HG03280 (cell line): Measurements from ENCODE around the gene HS6ST1.

Experiments used
- ATAC-seq: cut with Tn5 transposase; IDR thresholded peaks from one replicate; pipeline ENCODE4 v1.9.1; 2021; ENCODE audit warnings: mild to moderate bottlenecking, moderate library complexity; ENCODE audit not compliant: unreplicated experiment

HS6ST1 gene

GRCh38 chr2:128284037-128284441, 34.6 kb downstream of the HS6ST1 start:
- no peak for ATAC-seq

- no peak for ATAC-seq
Observed at GRCh38 chr2:128282976-128283810, 35.5 kb downstream of the HS6ST1 start.

GRCh38 chr2:128282246-128282975, 36.3 kb downstream of the HS6ST1 start:
- no peak for ATAC-seq

- no peak for ATAC-seq
Observed at GRCh38 chr2:128281852-128282245, 36.8 kb downstream of the HS6ST1 start.

- no peak for ATAC-seq
Observed at GRCh38 chr2:128280901-128281321, 37.8 kb downstream of the HS6ST1 start.

GRCh38 chr2:128280158-128280871, 38.4 kb downstream of the HS6ST1 start:
- no peak for ATAC-seq

- no peak for ATAC-seq
Observed at GRCh38 chr2:128279786-128280157, 38.9 kb downstream of the HS6ST1 start.

GRCh38 chr2:128279009-128279408, 39.7 kb downstream of the HS6ST1 start:
- no peak for ATAC-seq

- no peak for ATAC-seq
Observed at GRCh38 chr2:128277961-128278681, 40.5 kb downstream of the HS6ST1 start.

- ATAC-seq = no peak
Observed at GRCh38 chr2:128276878-128277675, 41.6 kb downstream of the HS6ST1 start.

- ATAC-seq = no peak
Observed at GRCh38 chr2:128275498-128276045, 43.1 kb downstream of the HS6ST1 start.

- ATAC-seq = no peak
Observed at GRCh38 chr2:128274218-128274617, 44.5 kb downstream of the HS6ST1 start.

GRCh38 chr2:128273469-128274081, 45.1 kb downstream of the HS6ST1 start:
- ATAC-seq = no peak

GRCh38 chr2:128272601-128273468, 45.8 kb downstream of the HS6ST1 start:
- no peak for ATAC-seq

GRCh38 chr2:128271911-128272600, 46.6 kb downstream of the HS6ST1 start:
- no peak for ATAC-seq

GRCh38 chr2:128271597-128271910, 47.1 kb downstream of the HS6ST1 start:
- ATAC-seq = no peak

- ATAC-seq = no peak
Observed at GRCh38 chr2:128270672-128271596, 47.7 kb downstream of the HS6ST1 start.
